ENCODE data around the gene DRG2.

DRG2 gene

GRCh38 chr17:18146259-18146658 lies 58.5 kb downstream of the DRG2 start:
- no peak for TF ChIP-seq CTCF (IDR thresholded peaks at IDR 0.05; ENCODE audit: insufficient read depth, low read depth, low read length, missing control alignments)
- DNase-seq (ENCODE audit: low read depth): no peak
- no peak overlapping the region for H3K4me3 ChIP-seq (ENCODE audit: low read depth, low read length)

- no peak for TF ChIP-seq CTCF (IDR thresholded peaks at IDR 0.05; ENCODE audit: insufficient read depth, low read depth, low read length, missing control alignments)
- DNase-seq (ENCODE audit: low read depth): no peak
- H3K4me3 ChIP-seq (ENCODE audit: low read depth, low read length): no peak overlapping the region
Observed at GRCh38 chr17:18146980-18147379, 59.2 kb downstream of the DRG2 start.

- H3K4me3 ChIP-seq (ENCODE audit: low read depth, low read length): no peak overlapping the region
- TF ChIP-seq CTCF (IDR thresholded peaks at IDR 0.05; ENCODE audit: insufficient read depth, low read depth, low read length, missing control alignments): no peak
- DNase-seq (ENCODE audit: low read depth): no peak
Observed at GRCh38 chr17:18148586-18148985, 60.8 kb downstream of the DRG2 start.

- H3K4me3 ChIP-seq (ENCODE audit: low read depth, low read length): no peak overlapping the region
- no peak for DNase-seq (ENCODE audit: low read depth)
- TF ChIP-seq CTCF (IDR thresholded peaks at IDR 0.05; ENCODE audit: insufficient read depth, low read depth, low read length, missing control alignments): no peak
Observed at GRCh38 chr17:18151290-18151689, 63.5 kb downstream of the DRG2 start.

- no peak for TF ChIP-seq CTCF (IDR thresholded peaks at IDR 0.05; ENCODE audit: insufficient read depth, low read depth, low read length, missing control alignments)
- no peak for DNase-seq (ENCODE audit: low read depth)
- H3K4me3 ChIP-seq (ENCODE audit: low read depth, low read length): no peak overlapping the region
Observed at GRCh38 chr17:18155179-18155578, 67.4 kb downstream of the DRG2 start.

- TF ChIP-seq CTCF (IDR thresholded peaks at IDR 0.05; ENCODE audit: insufficient read depth, low read depth, low read length, missing control alignments): no peak
- no peak for DNase-seq (ENCODE audit: low read depth)
- no peak overlapping the region for H3K4me3 ChIP-seq (ENCODE audit: low read depth, low read length)
Observed at GRCh38 chr17:18156171-18156975, 68.6 kb downstream of the DRG2 start.

GRCh38 chr17:18156976-18157280 lies 69.2 kb downstream of the DRG2 start:
- DNase-seq (ENCODE audit: low read depth): no peak
- no peak for TF ChIP-seq CTCF (IDR thresholded peaks at IDR 0.05; ENCODE audit: insufficient read depth, low read depth, low read length, missing control alignments)
- no peak overlapping the region for H3K4me3 ChIP-seq (ENCODE audit: low read depth, low read length)

Data from GM12865 (cell line).